GM23338 (cell line): Measurements from ENCODE around the gene LEFTY1.

Experiments used
- CTCF ChIP-seq, 2 experiments: fragments of 200-600 bp in 1 of 2; sonication (generic) in 1 of 2; conservative IDR thresholded peaks; 2 replicates each; pipeline versions ENCODE4 v1.5.1 to v1.6.1; 2016 to 2017; ENCODE audit warnings: antibody characterized with exemption in 2 of 2, low read depth in 2 of 2, mild to moderate bottlenecking in 2 of 2, moderate library complexity in 1 of 2
- EZH2 ChIP-seq: fragments of 200-600 bp; sonication (generic); IDR thresholded peaks from one replicate; pipeline ENCODE4 v1.8.0; 2017; ENCODE audit warnings: antibody characterized with exemption, mild to moderate bottlenecking, low read depth; ENCODE audit not compliant: unreplicated experiment
- EZH2phosphoT487 ChIP-seq: fragments of 200-600 bp; sonication (generic); IDR thresholded peaks from one replicate; pipeline ENCODE4 v1.8.1; 2018; ENCODE audit warnings: antibody characterized with exemption; ENCODE audit not compliant: unreplicated experiment
- JUNB ChIP-seq: IDR thresholded peaks from one replicate; pipeline ENCODE4 v1.6.1; 2016; ENCODE audit warnings: antibody characterized with exemption; ENCODE audit not compliant: unreplicated experiment
- POLR2AphosphoS5 ChIP-seq: IDR thresholded peaks from 2 replicates; pipeline ENCODE4 v1.6.1; 2016; ENCODE audit warnings: antibody characterized with exemption, low read depth
- REST ChIP-seq: IDR thresholded peaks from one replicate; pipeline ENCODE4 v1.6.1; 2018; ENCODE audit warnings: antibody characterized with exemption; ENCODE audit not compliant: unreplicated experiment
- ZNF114 ChIP-seq: fragments of 250-450 bp; sonication (Bioruptor Pico); IDR thresholded peaks from 2 replicates; pipeline ENCODE4 v1.5.0; 2020; ENCODE audit warnings: mild to moderate bottlenecking, moderate library complexity

- TF ChIP-seq CTCF (conservative IDR thresholded peaks at IDR 0.05; ENCODE audit: low read depth in 2 of 2) (no peak), EZH2phosphoT487 (no peak), EZH2 (no peak), POLR2AphosphoS5 (no peak), REST (no peak), JUNB (no peak), ZNF114 (CRISPR knock-in tag) (no peak)
Measured at GRCh38 chr1:225844236-225845061, 44.5 kb downstream of the LEFTY1 start.
